Panc1 (cell line): ENCODE results near the gene PRND.

Source experiments
- POLR2AphosphoS5 ChIP-seq: IDR thresholded peaks from 2 replicates; pipeline ENCODE4 v1.6.1; 2012; ENCODE audit warnings: mild to moderate bottlenecking, low read depth, low read length, moderate library complexity
- TCF7L2 ChIP-seq: IDR thresholded peaks from 2 replicates; pipeline ENCODE4 v1.6.1; 2011; ENCODE audit warnings: mild to moderate bottlenecking, low read depth, low read length, inconsistent platforms
- TF ChIP-seq, protein P1 (sequence below), 2 experiments: IDR thresholded peaks; 2 replicates each; pipeline ENCODE4 v1.6.1; 2011 to 2012; ENCODE audit warnings: low read depth in 2 of 2, control low read depth in 1 of 2, low read length in 1 of 2, mild to moderate bottlenecking in 1 of 2, moderate library complexity in 1 of 2; ENCODE audit not compliant: insufficient read depth in 1 of 2
- TF ChIP-seq, protein P2 (sequence below): fragments of 450-650 bp; IDR thresholded peaks from 2 replicates; pipeline ENCODE4 v1.5.1; 2017; ENCODE audit warnings: mild to moderate bottlenecking

DNA sequence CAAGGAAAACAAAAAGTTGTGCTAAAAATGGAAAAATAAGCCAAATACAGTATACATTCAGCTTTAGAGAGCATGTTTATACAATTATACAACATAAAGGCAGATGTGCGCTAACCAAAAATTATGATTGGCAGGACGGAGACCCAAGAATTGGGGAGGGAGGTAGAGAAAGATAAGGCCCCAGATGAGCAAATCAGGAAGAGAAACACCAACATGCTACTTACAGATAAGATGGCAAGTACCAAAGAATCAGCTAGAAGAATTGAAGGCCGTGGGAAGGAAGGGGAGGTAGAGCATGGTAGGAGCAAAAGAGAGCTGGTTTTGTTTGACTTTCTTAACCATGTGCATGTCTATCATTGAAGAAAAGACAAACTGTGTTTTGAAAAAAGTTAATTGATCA, 45.4 kb downstream of the PRND start:
- TF ChIP-seq, protein P1, sequence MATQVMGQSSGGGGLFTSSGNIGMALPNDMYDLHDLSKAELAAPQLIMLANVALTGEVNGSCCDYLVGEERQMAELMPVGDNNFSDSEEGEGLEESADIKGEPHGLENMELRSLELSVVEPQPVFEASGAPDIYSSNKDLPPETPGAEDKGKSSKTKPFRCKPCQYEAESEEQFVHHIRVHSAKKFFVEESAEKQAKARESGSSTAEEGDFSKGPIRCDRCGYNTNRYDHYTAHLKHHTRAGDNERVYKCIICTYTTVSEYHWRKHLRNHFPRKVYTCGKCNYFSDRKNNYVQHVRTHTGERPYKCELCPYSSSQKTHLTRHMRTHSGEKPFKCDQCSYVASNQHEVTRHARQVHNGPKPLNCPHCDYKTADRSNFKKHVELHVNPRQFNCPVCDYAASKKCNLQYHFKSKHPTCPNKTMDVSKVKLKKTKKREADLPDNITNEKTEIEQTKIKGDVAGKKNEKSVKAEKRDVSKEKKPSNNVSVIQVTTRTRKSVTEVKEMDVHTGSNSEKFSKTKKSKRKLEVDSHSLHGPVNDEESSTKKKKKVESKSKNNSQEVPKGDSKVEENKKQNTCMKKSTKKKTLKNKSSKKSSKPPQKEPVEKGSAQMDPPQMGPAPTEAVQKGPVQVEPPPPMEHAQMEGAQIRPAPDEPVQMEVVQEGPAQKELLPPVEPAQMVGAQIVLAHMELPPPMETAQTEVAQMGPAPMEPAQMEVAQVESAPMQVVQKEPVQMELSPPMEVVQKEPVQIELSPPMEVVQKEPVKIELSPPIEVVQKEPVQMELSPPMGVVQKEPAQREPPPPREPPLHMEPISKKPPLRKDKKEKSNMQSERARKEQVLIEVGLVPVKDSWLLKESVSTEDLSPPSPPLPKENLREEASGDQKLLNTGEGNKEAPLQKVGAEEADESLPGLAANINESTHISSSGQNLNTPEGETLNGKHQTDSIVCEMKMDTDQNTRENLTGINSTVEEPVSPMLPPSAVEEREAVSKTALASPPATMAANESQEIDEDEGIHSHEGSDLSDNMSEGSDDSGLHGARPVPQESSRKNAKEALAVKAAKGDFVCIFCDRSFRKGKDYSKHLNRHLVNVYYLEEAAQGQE (IDR thresholded peaks at IDR 0.05; ENCODE audit: insufficient read depth in 1 of 2, low read depth in 2 of 2, low read length in 1 of 2): no peak
- TF ChIP-seq TCF7L2: no peak
- TF ChIP-seq, protein P2, sequence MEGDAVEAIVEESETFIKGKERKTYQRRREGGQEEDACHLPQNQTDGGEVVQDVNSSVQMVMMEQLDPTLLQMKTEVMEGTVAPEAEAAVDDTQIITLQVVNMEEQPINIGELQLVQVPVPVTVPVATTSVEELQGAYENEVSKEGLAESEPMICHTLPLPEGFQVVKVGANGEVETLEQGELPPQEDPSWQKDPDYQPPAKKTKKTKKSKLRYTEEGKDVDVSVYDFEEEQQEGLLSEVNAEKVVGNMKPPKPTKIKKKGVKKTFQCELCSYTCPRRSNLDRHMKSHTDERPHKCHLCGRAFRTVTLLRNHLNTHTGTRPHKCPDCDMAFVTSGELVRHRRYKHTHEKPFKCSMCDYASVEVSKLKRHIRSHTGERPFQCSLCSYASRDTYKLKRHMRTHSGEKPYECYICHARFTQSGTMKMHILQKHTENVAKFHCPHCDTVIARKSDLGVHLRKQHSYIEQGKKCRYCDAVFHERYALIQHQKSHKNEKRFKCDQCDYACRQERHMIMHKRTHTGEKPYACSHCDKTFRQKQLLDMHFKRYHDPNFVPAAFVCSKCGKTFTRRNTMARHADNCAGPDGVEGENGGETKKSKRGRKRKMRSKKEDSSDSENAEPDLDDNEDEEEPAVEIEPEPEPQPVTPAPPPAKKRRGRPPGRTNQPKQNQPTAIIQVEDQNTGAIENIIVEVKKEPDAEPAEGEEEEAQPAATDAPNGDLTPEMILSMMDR: no peak
- TF ChIP-seq POLR2AphosphoS5: no peak
